ENCODE data around the gene SNAPC3.

The SNAPC3 gene

DNA sequence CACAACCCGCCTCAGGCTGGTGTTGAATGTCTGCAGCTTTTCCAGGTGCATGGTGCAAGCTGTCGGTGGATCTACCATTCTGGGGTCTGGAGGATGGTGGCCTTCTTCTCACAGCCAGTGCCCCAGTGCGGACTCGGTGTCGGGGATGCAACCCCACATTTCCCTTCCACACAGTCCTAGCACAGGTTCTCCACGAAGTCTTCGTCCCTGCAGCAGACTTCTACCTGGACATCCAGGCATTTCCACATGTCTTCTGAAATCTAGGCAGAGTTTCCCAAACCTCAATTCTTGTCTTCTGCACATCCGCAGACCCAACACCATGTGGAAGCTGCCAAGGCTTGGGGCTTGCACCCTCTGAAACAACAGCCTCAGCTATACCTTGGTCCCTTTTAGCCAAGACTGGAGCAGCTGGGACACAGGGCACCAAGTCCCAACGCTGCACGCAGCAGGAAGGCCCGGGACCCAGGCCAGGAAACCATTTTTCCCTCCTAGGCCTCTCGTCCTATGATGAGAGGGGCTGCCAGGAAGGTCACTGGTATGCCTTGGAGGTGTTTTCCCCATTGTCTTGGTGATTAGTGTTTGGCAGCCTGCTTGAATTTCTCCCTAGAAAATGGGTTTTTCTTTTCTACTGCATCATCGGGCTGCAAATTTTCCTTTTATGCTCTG lies 69.9 kb downstream of the SNAPC3 start:
- DNase-seq (ENCODE audit: low read depth, low spot score), result no peak

DNA sequence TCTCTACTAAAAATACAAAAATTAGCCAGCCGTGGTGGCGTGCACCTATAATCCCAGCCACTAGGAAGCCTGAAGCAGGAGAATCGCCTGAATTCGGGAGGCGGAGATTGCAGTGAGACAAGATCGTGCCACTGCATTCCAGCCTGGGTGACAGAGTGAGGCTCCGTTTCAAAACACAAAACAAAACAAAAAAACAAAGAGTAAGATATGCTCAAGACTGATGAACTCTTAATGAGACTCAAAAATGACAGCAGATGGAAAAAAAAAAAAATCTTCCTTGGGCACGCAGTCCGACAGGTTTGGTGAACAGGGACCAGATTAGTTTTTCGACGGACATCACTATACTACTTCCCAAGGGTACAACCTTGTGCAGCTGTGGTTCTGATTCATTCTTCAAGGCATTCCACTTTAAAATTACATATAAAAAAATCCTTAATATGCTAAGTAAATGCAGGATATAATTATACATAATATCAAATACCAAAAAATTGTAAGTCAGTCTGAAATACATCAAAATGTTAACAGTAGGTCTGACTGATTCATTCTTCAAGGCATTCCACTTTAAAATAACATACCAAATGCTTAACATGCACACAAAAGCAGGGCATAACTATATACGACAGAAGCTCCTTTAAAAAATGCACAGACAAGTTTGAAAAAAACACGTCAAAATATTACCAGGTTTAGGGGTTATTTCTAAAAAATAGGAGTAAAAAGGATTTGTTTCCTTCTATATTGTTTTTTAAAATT lies 75.7 kb downstream of the SNAPC3 start:
- DNase-seq (ENCODE audit: low read depth, low spot score), result no peak

DNA sequence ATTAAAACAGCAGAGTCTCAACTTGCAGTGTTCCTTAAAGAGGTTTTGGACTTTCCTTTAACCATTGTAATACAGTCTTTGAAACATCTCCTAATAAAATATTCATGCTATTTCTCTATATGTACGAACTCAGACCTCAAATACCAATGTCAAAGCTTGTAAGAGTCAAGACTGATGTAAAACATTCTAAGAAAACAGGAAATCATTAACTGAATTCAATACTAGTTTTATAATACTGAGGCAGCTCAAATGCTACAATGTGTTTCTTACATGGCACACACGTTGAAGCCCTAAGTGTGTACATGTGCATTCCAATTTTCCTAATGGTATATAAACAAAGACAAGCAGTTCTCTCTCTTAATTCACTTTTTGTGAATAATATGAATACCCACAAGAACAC lies 76.5 kb downstream of the SNAPC3 start:
- DNase-seq (ENCODE audit: low read depth, low spot score), result no peak

- DNase-seq (ENCODE audit: low read depth, low spot score), result no peak
These were observed 78.5 kb downstream of the SNAPC3 start for GRCh38 chr9:15501179-15501578.

DNA sequence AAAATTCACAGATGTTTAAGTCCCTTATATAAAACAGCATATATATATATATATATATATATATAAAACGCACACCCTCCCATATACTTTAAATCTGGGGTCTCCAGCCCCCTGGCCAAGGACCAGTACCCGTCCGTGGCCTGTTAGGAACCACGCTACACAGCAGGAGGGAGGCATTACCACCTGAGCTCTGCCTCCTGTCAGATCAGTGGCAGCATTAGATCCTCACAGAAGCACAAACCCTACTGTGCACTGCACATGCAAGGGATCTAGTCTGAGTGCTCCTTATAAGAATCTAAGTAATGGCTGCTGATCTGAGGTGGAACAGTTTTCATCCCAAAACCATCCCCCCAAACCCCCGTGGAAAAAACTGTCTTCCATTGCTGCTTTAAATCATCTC lies 79.1 kb downstream of the SNAPC3 start:
- DNase-seq (ENCODE audit: low read depth, low spot score), result no peak

DNA sequence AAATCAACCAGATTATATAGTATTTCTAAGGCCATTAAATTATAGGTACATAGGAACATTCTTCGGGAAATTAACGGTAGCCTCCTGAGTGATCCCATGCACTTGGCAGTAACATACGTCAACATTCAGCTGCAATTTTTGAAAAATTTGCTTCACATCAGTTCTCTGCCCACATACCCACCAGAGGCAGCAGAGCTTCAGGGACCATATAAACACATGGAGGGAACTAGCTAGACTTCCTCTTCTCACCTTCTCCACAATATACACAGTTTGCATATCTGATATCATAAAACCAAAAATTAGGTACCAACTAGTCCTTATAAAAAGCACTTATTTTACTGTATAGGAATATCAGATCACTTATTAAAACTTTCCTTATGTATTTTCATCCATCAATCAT lies 83.2 kb downstream of the SNAPC3 start:
- DNase-seq (ENCODE audit: low read depth, low spot score), result no peak

- DNase-seq (ENCODE audit: low read depth, low spot score), result no peak
These were observed 87.5 kb downstream of the SNAPC3 start for GRCh38 chr9:15509931-15510788.

DNA sequence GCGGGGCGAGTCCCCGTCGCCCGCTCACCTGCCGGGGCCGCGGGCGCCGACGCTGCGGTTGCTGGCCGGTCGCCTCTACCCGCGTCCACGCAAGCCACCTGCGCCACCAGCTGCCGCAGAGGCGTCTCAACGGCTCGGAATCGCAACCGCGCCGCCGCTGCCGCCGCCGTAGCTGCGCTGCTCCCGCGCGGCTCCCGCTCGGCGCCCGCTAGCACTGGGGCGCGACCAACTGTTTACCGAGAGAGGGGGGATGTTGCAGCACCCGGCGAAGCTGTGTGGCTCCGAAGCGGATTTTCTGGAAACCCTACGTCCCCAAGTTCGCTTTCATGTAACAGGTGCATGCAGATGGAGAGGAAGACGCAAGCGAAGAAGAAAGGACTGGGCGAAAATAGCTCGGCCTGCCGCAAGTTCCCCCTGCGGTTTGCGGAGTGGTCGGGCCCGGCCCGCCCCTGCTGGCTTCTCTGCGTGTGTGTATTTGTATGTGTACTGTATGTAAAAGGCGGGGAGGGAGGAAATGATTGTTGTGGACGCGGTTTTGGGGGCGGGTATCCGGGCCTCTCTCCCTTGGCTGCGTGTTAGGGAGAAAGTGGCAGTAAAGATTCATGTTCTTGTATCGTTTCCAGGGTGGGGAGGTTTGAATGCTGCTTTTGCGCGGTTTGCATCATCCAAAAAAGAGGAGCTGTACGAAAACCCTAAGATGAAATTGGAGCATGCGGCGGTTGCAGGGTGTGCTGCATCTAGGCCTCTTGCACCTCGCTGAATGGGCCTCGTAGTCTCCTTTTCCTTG lies 88.3 kb downstream of the SNAPC3 start, which contains the start of gene PSIP1:
Gene PSIP1, minus strand, starts transcription at position 182 of the 787 bp plus-strand sequence. CDS start 782 bp downstream, outside the sequence.
- peak; percentile 57 for DNase-seq (ENCODE audit: low read depth, low spot score)

Measured in smooth muscle cell of the brain vasculature (primary cell).